Endothelial cell of umbilical vein (primary cell): ENCODE data around the gene CSH2. TPM values are rescaled to one million over a fixed set of nuclear protein-coding genes. Genes with fewer than 3 reads are reported as not detected.
"Not testable (repeated sequence)": the region's sequence is repeated elsewhere in the genome, so short reads cannot be mapped to it uniquely, and the experiment has no call there.

Experiments
- BruUV-seq: library from RNA; stranded (reverse); fragments of 400-500 nt; replicated peaks from 2 replicates; lab custom pipeline; 2021; lab: Mats Ljungman, UMichigan
- CTCF ChIA-PET: fragments of 300-600, 350-600 bp; sonication (Branson Sonifier 250); formaldehyde crosslinking; loops from one replicate; lab custom pipeline; 2021; ENCODE audit warnings: antibody characterized with exemption, inconsistent platforms; lab: Charles Lee
- POLR2A ChIA-PET: fragments of 300-600, 350-600 bp; sonication (Branson Sonifier 250); formaldehyde crosslinking; loops from one replicate; lab custom pipeline; 2021; ENCODE audit warnings: antibody characterized with exemption, inconsistent platforms; lab: Charles Lee
- DNase-seq: peaks from one replicate; pipeline ENCODE4 v3.0.0-alpha.2; 2011; ENCODE audit warnings: low read depth, low spot score
- FAIRE-seq: peaks from 2 replicates; lab custom pipeline; 2011; peaks lifted over from hg19 to GRCh38; lab: Jason Lieb, UNC
- H2AFZ ChIP-seq: 2 replicates; pipeline ENCODE4 v1.6.0; 2012; ENCODE audit warnings: low read depth, low read length, control low read depth, inconsistent platforms
- H3K27ac ChIP-seq: 2 replicates; pipeline ENCODE4 v1.5.1; 2011; ENCODE audit warnings: low read depth, mild to moderate bottlenecking, control low read depth, low read length, moderate library complexity; ENCODE audit not compliant: insufficient read depth
- H3K27me3 ChIP-seq, 2 experiments: 2 replicates each; pipeline versions ENCODE4 v1.6.0 to v1.6.1; 2011; ENCODE audit warnings: low read length in 2 of 2, mixed read lengths in 1 of 2; ENCODE audit not compliant: control insufficient read depth in 2 of 2, insufficient read depth in 2 of 2
- H3K36me3 ChIP-seq, 2 experiments: 2 replicates in 1 of 2; 3 replicates in 1 of 2; pipeline ENCODE4 v1.5.1; 2011; ENCODE audit warnings: low read length in 2 of 2, mild to moderate bottlenecking in 1 of 2, moderate library complexity in 1 of 2; ENCODE audit not compliant: control insufficient read depth in 2 of 2, insufficient read depth in 2 of 2; ENCODE audit errors: extremely low read depth in 1 of 2
- H3K4me1 ChIP-seq: 3 replicates; pipeline ENCODE4 v1.5.1; 2011; ENCODE audit warnings: mild to moderate bottlenecking, low read length; ENCODE audit not compliant: control insufficient read depth, insufficient read depth; ENCODE audit errors: extremely low read depth
- H3K4me2 ChIP-seq: 2 replicates; pipeline ENCODE4 v1.6.1; 2011; ENCODE audit warnings: low read length, control low read depth, mixed read lengths; ENCODE audit not compliant: insufficient read depth
- H3K4me3 ChIP-seq, 3 experiments: fragments of 200-600 bp in 1 of 3; sonication (generic), shearing (Covaris generic) in 1 of 3; replicated peaks in 1 of 3; 2 replicates each; pipeline ENCODE4 v1.5.1; 2011 to 2016; ENCODE audit warnings: control low read depth in 3 of 3, low read length in 3 of 3, mild to moderate bottlenecking in 2 of 3, inconsistent platforms in 1 of 3, low read depth in 1 of 3, moderate library complexity in 1 of 3; ENCODE audit not compliant: insufficient read depth in 1 of 3
- H3K79me2 ChIP-seq: 2 replicates; pipeline ENCODE4 v1.6.0; 2012; ENCODE audit warnings: low read length, inconsistent platforms; ENCODE audit not compliant: control insufficient read depth, insufficient read depth
- H3K9ac ChIP-seq: replicated peaks from 2 replicates; pipeline ENCODE3; 2011; ENCODE audit warnings: low read length, control low read depth; ENCODE audit not compliant: insufficient read depth; ENCODE audit errors: extremely low read depth
- H3K9me1 ChIP-seq: replicated peaks from 3 replicates; pipeline ENCODE4 v1.6.0; 2011; ENCODE audit warnings: mild to moderate bottlenecking, low read length; ENCODE audit not compliant: control insufficient read depth, insufficient read depth; ENCODE audit errors: extremely low read depth
- H3K9me3 ChIP-seq: replicated peaks from 2 replicates; pipeline ENCODE4 v1.5.1; 2012; ENCODE audit warnings: low read length, inconsistent platforms; ENCODE audit not compliant: control insufficient read depth, insufficient read depth
- H4K20me1 ChIP-seq: replicated peaks from 2 replicates; pipeline ENCODE3; 2011; ENCODE audit warnings: mild to moderate bottlenecking, low read length; ENCODE audit not compliant: control insufficient read depth, insufficient read depth; ENCODE audit errors: extremely low read depth
- MYC ChIP-seq: IDR thresholded peaks from one replicate; pipeline ENCODE4 v1.6.1; 2011; ENCODE audit warnings: mild to moderate bottlenecking, low read depth, low read length
- dilution Hi-C: fragments of 300-500 bp; cut with MboI; formaldehyde crosslinking; loops from one replicate; pipeline ENCODE4 v1.15.0; 2019; ENCODE audit warnings: low sequenced_read_pairs; ENCODE audit not compliant: extremely low pct_ligation_motif_present
- intact Hi-C: fragments of 100-400 bp; cut with micrococcal nuclease; formaldehyde crosslinking; loops from one replicate; pipeline ENCODE4 v1.10.0; 2022
- polyA plus RNA-seq, 4 experiments: library from polyadenylated mRNA; depleted of rRNA in 3 of 4; stranded (reverse) in 3 of 4; unstranded in 1 of 4; fragments of >200 nt; gene quantifications; 2 replicates each; pipeline versions ENCODE4 v1.2.1 to v1.2.3, GENCODE V29; 2011 to 2012; ENCODE audit warnings: missing spikeins in 1 of 4
- total RNA-seq: library from RNA; stranded (reverse); gene quantifications from 2 replicates; pipeline ENCODE4 v1.2.3, GENCODE V29; 2021
- TF ChIP-seq, protein P1 (sequence below), 2 donors: IDR thresholded peaks; 1 replicate in 1 of 2; 2 replicates in 1 of 2; pipeline ENCODE4 v1.5.1; 2011; ENCODE audit warnings: low read length in 2 of 2, mild to moderate bottlenecking in 2 of 2, moderate library complexity in 2 of 2, control low read depth in 1 of 2, inconsistent platforms in 1 of 2, low read depth in 1 of 2; ENCODE audit not compliant: insufficient read depth in 1 of 2; ENCODE audit errors: extremely low read depth in 1 of 2

The CSH2 gene
- total and polyA plus RNA-seq, 2 donors (not counting 3 experiments of a cell fraction or from before 2014, with no cell fraction given) = not detected

DNA sequence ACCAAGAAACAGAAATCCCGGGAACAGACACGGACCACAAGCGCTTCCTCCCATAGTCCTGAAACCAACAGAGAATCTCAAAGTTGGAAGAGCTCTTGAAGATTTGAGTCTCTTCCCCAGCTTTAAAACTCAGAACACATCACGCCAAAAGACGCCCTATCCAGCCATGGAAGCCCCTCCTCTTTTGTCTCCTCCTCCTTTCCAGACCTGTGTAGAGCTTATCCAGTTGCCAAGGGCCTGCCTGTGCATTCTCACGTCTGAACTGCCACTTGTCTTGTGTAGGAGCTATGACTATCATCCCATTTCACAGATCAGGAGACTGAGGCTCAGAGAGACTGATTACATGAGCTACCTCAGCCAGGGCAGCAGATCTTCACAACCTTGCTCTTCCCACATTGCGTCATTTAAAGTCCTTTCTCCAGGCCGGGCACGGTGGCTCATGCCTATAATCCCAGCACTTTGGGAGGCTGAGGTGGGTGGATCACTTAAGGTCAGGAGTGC is 9.2 kb upstream of the CSH2 start:
- H3K4me3 ChIP-seq, H3K4me2 ChIP-seq, DNase-seq, intact Hi-C loops, H3K9me3 ChIP-seq, FAIRE-seq, H3K36me3 ChIP-seq, H3K79me2 ChIP-seq, POLR2A ChIA-PET, H3K4me1 ChIP-seq, H2AFZ ChIP-seq, H3K9ac ChIP-seq, H4K20me1 ChIP-seq, dilution Hi-C loops, BruUV-seq, H3K9me1 ChIP-seq, H3K27me3 ChIP-seq, H3K27ac ChIP-seq: not testable (repeated sequence)
- CTCF ChIA-PET = interaction anchor here (0.5 to 2.5 kb wide), 4 partner anchors 8 to 361 kb away, joined by 3 to 19 read pairs (median 4); no protein-coding TSS in a partner anchor

DNA sequence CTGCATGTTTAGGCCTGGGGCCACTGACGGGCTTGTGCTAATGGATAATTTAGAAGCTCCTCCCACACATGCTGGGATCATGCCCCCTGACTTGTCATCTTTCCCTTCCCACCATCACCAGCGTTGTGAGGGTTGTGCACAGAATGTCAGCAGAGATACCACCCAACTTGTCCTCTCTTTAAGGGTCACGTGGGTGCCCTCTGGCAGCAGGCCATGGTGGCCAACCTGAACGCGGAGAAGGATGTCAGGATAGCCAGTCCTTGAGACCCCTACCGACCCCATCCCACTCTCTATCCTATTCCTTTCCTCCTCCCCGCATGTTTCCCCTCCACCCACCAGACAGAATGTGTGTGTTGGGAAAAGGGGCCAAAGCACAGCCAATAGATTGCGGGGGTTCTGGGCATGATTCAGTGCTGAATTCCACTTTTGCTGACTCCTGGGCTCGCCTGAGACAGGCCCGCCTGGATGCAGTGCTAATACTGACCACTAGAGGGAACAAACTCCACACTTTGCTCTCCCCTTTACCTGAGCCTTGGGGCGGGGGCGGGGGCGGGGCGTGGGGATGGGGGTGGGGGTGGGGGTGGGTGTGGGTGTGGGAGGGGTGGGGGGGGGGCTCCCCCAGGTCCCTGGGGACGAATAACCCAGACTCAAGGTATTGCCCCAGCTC is 8.6 kb upstream of the CSH2 start, which contains the start of gene GH2:
Gene GH2 (minus strand): TSS at position 10 of the 667 bp plus-strand sequence. CDS start 143 bp downstream, outside the sequence.
- ChIA-PET POLR2A (no interaction called here), CTCF (interaction anchor here (0.5 to 2.5 kb wide), 4 partner anchors 8 to 29 kb away, joined by 3 to 19 read pairs (median 4); no protein-coding TSS in a partner anchor)
- Histone ChIP-seq H3K9me1 (no peaks in the 10 kb centered on the region), H4K20me1 (no peaks in the 10 kb centered on the region), H3K4me1 (no peaks in the 10 kb centered on the region), H2AFZ (no peak within 1 kb of the TSS), H3K36me3 (no peaks in the 10 kb centered on the region), H3K9ac (no peak within 1 kb of the TSS), H3K27ac (no peak within 1 kb of the TSS), H3K4me2 (no peak within 1 kb of the TSS), H3K4me3 (no peak within 1 kb of the TSS), H3K9me3 (no peaks in the 10 kb centered on the region), H3K79me2 (no peaks in the 10 kb centered on the region), H3K27me3 (peaks cover 0 to under 1% of the 10 kb centered on the region in 2 experiments)
- dilution Hi-C loops (no loop called here), intact Hi-C loops (no loop called here)
- peak; percentile 39 for DNase-seq
- no TSS peak for BruUV-seq
- FAIRE-seq = peak; percentile 71
- TF ChIP-seq, protein P1, sequence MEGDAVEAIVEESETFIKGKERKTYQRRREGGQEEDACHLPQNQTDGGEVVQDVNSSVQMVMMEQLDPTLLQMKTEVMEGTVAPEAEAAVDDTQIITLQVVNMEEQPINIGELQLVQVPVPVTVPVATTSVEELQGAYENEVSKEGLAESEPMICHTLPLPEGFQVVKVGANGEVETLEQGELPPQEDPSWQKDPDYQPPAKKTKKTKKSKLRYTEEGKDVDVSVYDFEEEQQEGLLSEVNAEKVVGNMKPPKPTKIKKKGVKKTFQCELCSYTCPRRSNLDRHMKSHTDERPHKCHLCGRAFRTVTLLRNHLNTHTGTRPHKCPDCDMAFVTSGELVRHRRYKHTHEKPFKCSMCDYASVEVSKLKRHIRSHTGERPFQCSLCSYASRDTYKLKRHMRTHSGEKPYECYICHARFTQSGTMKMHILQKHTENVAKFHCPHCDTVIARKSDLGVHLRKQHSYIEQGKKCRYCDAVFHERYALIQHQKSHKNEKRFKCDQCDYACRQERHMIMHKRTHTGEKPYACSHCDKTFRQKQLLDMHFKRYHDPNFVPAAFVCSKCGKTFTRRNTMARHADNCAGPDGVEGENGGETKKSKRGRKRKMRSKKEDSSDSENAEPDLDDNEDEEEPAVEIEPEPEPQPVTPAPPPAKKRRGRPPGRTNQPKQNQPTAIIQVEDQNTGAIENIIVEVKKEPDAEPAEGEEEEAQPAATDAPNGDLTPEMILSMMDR (IDR thresholded peaks at IDR 0.05; ENCODE audit: extremely low read depth in 1 of 2, insufficient read depth in 1 of 2, low read depth in 1 of 2, low read length in 2 of 2) = peak; percentile 51 to 77
- TF ChIP-seq MYC = no peak

DNA sequence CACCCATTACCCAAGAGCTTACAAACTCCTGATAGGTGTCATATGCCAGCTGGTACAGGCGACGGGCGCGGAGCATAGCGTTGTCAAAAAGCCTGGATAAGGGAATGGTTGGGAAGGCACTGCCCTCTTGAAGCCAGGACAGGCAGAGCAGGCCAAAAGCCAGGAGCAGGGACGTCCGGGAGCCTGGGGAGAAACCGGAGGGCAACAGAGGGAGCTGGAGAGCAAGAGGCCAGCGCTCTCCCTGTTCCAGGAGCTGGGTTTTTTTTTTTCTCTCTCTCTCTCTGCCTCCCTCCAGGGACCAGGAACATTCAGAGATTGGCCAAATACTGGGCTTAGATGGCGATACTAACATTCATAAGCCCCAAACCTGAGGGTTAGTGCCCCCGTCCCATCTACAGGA is 7.9 kb upstream of the CSH2 start:
- H3K79me2 ChIP-seq, H2AFZ ChIP-seq, FAIRE-seq, intact Hi-C loops, dilution Hi-C loops, H3K9me1 ChIP-seq, H4K20me1 ChIP-seq, H3K9ac ChIP-seq, H3K4me3 ChIP-seq, H3K36me3 ChIP-seq, H3K4me1 ChIP-seq, POLR2A ChIA-PET, BruUV-seq, H3K27me3 ChIP-seq, H3K4me2 ChIP-seq, DNase-seq, H3K27ac ChIP-seq, H3K9me3 ChIP-seq: not testable (repeated sequence)
- CTCF ChIA-PET = interaction anchor here (0.7 to 2.5 kb wide), 5 partner anchors 15 to 65 kb away, joined by 3 to 19 read pairs (median 3); no protein-coding TSS in a partner anchor
